Measurements from ENCODE around the gene RNASE2. TPM values are rescaled to one million over a fixed set of nuclear protein-coding genes. Genes with fewer than 3 reads are reported as not detected.

RNASE2 gene
- total RNA-seq, 1 donor from 2014 or later, result 4.1 TPM

DNA sequence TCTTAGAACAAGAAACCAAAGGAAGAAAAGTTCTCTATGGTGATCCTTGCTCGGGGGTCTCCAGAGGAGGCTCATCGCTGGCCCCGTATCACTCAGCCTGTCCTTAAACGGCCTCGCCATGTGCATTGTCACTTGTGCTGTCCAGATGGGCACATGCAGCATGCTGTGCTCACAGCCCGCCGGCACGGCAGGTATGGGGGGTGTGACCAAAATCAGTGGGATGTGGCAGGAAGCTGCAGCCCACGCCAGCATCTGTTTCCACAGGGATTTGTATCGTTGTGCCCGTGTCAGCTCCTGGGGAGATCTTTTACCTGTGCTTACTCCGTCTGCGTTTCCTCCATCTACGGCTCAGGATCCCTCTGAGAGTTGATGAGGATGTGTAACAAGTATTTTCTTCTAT is 41.2 kb downstream of the RNASE2 start:
- H3K27ac ChIP-seq, result no peak overlapping the region
- no peak overlapping the region for H3K4me3 ChIP-seq
- TF ChIP-seq, protein P1, sequence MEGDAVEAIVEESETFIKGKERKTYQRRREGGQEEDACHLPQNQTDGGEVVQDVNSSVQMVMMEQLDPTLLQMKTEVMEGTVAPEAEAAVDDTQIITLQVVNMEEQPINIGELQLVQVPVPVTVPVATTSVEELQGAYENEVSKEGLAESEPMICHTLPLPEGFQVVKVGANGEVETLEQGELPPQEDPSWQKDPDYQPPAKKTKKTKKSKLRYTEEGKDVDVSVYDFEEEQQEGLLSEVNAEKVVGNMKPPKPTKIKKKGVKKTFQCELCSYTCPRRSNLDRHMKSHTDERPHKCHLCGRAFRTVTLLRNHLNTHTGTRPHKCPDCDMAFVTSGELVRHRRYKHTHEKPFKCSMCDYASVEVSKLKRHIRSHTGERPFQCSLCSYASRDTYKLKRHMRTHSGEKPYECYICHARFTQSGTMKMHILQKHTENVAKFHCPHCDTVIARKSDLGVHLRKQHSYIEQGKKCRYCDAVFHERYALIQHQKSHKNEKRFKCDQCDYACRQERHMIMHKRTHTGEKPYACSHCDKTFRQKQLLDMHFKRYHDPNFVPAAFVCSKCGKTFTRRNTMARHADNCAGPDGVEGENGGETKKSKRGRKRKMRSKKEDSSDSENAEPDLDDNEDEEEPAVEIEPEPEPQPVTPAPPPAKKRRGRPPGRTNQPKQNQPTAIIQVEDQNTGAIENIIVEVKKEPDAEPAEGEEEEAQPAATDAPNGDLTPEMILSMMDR (IDR thresholded peaks at IDR 0.05), result no peak
- DNase-seq, result no peak
- H3K27me3 ChIP-seq, result no peaks in the 10 kb centered on the region
- peaks cover 4% of the 10 kb centered on the region for H3K4me1 ChIP-seq
- intact Hi-C loops (cut with DNase I), result no loop called here
- no peaks in the 10 kb centered on the region for H3K9me3 ChIP-seq
- H3K36me3 ChIP-seq, result peaks cover 62% of the 10 kb centered on the region
- no peak for ATAC-seq

DNA sequence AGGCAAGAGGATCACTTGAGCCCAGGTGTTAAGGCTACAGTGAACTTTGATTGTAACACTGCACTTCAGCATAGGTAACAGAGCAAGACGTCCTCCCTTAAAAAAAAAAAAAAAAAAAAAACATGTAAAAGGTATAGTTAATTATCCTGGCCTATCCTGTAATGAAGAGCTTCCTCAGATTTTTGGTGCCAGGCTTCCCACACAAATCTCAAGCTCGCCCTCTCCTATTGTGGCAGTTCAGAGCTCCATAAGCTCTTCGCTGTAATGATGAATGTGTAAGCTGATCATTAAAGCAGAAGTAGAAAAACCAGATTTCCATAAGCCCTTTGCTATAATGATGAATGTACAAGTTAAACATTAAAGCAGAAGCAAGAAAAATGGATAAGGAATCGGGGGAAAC is 41.8 kb downstream of the RNASE2 start:
- no peak for ATAC-seq
- TF ChIP-seq, protein P1 (IDR thresholded peaks at IDR 0.05), result no peak
- H3K36me3 ChIP-seq, result peaks cover 56% of the 10 kb centered on the region
- H3K27me3 ChIP-seq, result no peaks in the 10 kb centered on the region
- no peak overlapping the region for H3K27ac ChIP-seq
- intact Hi-C loops (cut with DNase I), result no loop called here
- DNase-seq, result no peak
- no peaks in the 10 kb centered on the region for H3K9me3 ChIP-seq
- no peak overlapping the region for H3K4me3 ChIP-seq
- no peaks in the 10 kb centered on the region for H3K4me1 ChIP-seq

DNA sequence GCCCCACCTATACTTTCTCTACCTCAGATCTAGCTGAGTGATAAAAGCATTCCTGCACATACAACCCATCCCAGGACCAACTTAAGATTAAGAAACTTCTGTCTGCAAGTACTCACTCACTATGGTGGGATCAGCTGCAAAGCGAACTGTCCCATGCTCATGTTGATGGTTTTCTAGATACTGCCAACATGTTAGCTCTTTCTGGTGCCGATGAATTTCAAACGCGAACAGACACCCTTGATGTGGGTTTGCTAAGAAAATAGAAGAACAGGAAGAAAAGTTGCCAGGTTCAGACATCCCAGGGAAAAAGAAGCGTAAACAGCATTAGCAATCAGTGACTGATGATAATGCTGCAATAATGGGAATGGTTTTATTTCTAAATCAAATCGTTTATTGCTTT is 42.3 kb downstream of the RNASE2 start:
- intact Hi-C loops (cut with DNase I), result no loop called here
- DNase-seq (no peak), ATAC-seq (no peak)
- H3K9me3 ChIP-seq, result no peaks in the 10 kb centered on the region
- TF ChIP-seq, protein P1 (IDR thresholded peaks at IDR 0.05), result no peak
- H3K36me3 ChIP-seq, result peaks cover 52% of the 10 kb centered on the region
- no peak overlapping the region for H3K4me3 ChIP-seq
- H3K27ac ChIP-seq, result no peak overlapping the region
- no peaks in the 10 kb centered on the region for H3K4me1 ChIP-seq
- no peaks in the 10 kb centered on the region for H3K27me3 ChIP-seq

DNA sequence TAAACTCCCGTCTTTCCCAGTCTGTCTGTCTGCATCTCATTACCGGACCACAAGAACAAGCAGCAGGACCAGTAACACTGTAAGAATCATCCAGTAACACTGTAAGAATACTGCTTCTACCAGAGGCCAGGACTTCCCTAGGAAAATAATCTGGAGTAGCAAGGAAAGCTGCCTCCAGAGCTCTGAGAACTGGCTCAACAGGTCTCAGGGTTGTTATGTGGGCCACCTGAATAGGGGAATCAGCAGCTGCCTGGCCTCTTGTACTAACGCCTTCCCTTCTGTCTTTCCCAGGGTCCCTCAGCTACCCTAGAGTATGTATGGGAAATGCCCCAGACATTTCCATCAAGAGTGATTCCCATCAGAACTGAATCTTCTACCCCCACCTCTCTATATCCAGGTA is 42.9 kb downstream of the RNASE2 start:
- H3K9me3 ChIP-seq, result no peaks in the 10 kb centered on the region
- peaks cover 46% of the 10 kb centered on the region for H3K36me3 ChIP-seq
- no peak for ATAC-seq
- H3K27ac ChIP-seq, result no peak overlapping the region
- no peaks in the 10 kb centered on the region for H3K27me3 ChIP-seq
- intact Hi-C loops (cut with DNase I), result no loop called here
- no peaks in the 10 kb centered on the region for H3K4me1 ChIP-seq
- no peak for DNase-seq
- H3K4me3 ChIP-seq, result no peak overlapping the region
- TF ChIP-seq, protein P1 (IDR thresholded peaks at IDR 0.05), result no peak

DNA sequence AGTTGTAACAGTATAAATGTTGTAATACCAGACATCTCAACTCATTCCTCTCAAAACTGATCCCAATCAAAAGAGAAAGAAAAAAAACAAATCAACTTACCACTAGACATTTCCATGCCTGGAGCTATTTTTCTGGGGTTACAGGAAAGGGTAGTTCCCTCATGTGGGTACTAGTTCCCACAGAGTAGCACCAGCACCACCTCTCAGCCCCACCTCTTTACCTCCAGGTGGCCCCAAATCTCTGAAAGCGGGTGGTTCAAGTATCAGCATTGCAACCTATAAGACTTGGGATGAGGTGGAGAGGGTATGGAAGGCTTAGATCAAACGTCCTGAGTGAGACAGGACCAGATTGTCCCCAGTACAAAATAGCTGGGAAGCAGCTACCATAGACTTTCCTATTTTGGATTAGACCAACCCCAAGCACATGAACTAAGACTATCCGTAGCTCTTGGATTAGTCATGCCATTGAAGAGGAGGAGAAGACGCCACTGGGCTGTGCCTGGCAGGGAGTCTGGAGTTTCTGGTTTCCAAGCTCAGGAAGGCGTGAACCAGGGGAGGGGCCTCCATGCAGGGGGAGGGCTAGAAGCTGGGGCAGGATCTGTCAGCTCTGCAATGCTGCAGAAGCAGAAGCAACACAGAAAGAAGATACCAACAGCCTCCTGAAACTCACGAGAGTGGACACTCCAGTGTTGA is 43.5 kb downstream of the RNASE2 start, which contains the start of gene SLC39A2:
SLC39A2 (plus strand) TSS at position 620 of the 693 bp plus-strand sequence. CDS start 154 bp downstream, outside the sequence.
- Histone ChIP-seq H3K4me1 (no peaks in the 10 kb centered on the region), H3K27me3 (no peaks in the 10 kb centered on the region), H3K4me3 (no peak within 1 kb of the TSS), H3K36me3 (peaks cover 39% of the 10 kb centered on the region), H3K27ac (no peak within 1 kb of the TSS), H3K9me3 (no peaks in the 10 kb centered on the region)
- intact Hi-C loops (cut with DNase I), result no loop called here
- DNase-seq (no peak), ATAC-seq (peak; percentile 71)
- TF ChIP-seq, protein P1 (IDR thresholded peaks at IDR 0.05), result no peak

Data from upper lobe of right lung (tissue), 1 donor.